GM21786 (cell line): ENCODE measurements around the gene AP1B1.

ENCODE experiments used
- ATAC-seq: cut with Tn5 transposase; IDR thresholded peaks from one replicate; pipeline ENCODE4 v1.9.1; 2021; ENCODE audit not compliant: unreplicated experiment

Gene AP1B1

DNA sequence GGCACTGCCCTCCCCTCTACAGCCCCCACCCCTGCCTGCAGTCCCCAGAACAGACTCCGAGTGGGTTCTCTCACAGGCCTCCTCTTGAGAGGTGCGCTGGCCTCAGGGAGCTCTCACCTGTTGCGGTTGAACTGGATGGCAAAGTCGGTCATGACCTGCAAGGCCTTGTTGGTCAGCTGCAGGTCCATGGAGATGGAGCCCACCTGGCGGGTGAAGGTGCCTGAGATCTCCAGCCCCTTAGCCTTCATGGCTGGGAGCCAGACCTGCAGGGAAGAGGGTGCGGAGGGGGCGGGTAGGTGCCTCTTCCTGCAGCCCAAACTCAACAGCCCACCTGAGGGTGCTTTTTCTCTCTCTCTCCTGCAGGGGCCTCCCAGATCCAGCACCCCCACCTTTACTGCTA lies 54.2 kb downstream of the AP1B1 start:
- ATAC-seq = no peak

DNA sequence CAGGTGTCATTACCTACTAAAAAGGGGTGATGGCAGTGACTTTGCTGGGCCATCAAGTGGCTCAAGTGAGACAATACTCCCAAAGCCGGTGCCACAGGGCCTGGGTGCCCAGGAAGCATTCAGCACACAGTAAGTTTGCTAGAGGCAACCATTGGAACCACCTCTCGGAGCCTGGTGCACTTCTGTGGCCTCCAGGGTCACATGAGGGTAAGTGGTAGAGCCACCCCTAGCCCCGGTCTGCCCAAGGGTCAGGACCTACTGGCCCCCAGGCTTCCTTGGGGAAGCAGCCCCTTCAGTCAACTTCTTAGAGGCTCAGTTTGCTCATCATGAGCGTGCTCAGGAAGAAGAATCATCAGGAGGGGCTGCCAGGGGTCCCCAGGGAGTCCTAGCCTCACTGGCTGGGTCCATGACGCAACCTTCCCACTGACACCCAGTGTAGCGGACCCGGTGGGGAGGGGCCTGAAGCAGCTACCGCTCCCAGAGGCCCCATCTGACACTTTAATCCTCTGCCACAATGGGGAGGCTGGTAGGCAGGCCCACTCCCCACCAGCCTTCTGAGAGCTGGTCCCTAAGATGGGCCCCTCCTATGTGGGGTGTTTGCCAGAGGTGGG lies 55.4 kb downstream of the AP1B1 start:
- ATAC-seq = no peak

DNA sequence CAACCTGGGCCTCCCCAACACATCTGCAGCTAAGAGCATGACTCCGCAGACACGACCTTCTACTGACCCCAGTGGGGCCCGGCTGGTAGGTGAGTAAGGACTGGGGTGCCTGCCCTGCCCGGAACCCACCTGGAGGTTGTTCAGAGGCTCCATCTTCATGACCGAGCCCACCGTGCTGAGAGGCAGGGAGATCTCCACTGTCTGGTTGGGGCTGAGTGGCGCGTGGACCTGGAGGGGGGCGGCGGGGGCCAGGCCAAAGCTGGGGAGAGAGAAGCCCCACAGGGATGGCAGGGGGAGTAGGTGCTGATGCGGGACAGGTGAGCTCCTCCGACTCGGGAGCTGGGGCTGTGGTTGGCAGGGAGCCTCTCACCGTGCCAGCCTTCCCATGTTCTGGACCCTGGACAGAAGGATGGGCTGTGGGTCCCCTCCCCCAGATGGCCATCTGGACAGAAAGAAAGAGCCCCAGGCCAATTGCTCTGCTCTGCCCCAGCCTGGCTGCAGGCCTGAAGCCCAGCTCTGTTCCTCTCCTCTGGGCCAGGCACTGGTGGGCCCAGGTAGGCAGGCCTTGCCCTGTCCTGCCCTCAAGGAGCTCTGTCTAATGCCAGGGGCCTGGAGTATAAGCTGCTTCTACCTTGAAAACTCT lies 56.6 kb downstream of the AP1B1 start:
- no peak for ATAC-seq

DNA sequence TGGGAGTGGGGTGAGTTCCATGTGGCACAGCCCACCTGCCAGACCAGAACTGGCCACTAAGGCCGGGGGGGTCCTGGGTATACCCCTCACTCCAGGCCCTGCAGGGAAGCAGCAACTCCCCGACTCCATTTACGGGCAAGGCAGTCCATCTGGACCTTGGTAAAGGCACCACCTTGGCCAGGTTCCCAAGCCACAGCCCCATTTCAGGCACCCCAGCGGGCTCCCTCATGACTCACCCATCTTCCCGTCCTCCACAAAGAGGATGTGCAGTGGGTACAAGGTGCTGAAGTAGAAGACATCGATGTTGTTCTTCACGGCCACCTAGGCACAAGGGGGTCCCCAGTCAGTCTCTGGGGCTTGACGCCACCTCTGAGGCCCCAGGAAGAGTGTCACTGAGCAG lies 57.2 kb downstream of the AP1B1 start:
- ATAC-seq = no peak

DNA sequence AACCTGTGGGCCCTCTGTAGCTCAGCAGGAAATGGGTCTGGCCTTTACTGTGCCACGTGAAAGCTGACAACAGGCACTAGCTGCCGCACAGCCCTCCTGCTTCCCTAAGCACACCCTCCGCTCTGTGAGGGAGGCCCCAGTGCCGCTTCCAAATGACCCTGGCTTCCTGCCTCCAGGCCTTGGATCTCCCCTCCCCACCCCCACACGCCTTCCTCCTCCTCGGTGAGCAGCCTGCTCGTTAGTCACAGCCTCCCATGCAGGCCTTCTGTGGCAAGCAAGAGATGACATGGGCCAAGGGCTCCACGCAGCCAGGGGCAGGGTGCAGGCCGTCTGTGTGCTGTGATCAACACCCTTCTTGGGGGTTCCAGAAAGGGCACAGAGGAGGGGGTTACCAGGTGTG lies 57.6 kb downstream of the AP1B1 start:
- ATAC-seq = no peak

DNA sequence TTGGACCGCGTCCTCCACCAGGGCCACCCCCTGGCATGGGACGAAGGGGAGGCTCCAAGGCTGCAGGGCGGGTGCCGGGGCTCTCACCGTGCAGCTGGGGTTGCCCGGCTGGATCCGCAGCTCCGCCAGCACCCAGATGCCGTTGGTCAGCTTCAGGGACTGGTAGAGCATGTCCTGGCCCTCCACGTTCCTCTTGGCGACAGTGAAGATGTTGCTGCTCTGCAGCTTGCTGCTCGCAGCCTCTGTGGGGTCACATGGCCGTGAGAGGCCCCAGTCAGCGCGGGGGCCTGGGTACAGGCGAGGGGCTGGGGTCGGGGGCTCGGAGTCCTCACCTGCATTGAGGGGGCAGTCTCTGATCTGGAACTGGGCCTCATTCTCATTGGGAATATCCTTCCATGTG lies 58.1 kb downstream of the AP1B1 start:
- ATAC-seq = no peak

DNA sequence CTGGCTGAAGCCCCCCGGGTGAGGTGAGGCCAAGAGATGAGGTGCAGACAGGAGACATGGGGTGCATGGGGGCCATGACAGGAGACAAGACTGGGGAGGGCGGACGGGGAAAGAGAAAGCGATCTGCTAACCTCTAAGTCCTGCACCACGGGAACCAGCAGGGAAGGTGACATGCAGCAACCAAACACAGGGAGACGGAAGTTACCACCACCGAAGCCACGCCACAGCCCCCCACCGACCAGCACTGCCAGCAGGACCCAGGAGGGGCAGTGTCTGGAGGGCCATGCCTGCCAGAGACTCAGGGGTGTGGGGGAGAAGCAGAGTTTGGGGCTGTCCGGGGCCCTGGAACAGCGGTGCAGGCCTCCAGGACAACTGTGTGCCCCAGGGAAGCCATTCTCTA lies 58.8 kb downstream of the AP1B1 start:
- ATAC-seq = no peak

DNA sequence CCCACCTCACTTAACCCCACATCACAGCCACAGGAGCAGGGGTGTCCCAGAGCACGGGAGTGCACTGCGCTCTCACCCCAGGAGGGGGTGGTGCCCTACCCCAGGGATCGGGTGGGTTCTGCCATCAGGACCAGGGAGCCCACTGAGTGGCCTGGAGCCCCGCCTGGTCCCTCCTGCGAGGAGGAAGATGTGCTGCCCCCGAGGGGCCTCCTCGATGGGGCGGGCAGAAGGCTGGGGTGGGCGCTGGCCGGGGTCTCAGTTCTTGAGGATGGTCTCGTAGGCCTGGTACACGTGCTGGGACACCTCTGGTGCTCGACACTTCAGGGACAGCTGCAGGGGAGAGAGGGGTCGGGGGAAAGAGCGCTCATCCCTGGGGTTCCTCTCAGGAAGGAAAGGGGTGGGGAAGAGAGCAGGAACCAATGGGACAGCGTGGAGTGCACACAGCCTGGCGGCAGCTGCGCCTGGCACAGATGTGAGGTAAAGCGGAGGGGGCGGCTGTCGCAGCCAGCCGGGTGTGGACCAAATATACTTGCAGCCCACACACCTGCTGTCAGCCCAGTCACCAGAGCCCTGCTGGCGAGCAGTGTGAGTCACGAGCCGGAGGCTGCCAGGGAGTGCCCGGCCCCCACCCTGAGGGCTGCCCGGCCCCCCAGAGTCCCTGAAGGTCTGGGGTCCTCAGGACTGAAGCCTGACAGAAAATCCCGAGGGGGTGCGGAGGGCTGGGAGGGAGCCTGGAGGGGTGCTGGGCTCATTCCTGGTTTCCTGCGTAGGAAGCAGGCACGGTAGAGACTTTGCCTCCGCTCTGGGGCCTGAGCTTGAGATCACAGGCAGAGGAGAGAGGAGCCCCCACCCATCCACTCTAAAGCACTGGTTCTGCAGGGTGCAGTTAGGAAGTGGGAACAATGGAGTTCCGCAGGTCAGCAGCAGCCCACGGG lies 59.5 kb downstream of the AP1B1 start:
- no peak for ATAC-seq

DNA sequence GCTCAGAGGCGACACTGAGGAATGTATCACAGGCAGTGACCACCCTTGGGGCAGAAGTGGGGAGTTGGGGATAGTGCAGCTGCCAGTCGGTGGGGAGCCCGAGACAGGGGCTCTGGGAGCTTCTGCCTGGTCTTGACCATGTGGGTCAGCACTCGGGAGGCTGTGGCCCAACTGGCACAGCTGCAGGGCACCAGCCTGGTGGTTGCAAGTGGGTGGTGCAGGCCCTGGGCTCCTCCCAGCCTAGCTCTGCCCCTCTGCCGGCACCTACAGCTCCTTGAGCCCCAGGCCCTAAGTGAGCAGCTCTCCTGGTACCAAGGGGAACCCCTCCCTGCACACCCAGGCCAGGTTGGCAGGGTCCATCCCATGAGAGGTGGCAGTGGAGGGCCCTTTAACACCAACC lies 60.3 kb downstream of the AP1B1 start:
- no peak for ATAC-seq

DNA sequence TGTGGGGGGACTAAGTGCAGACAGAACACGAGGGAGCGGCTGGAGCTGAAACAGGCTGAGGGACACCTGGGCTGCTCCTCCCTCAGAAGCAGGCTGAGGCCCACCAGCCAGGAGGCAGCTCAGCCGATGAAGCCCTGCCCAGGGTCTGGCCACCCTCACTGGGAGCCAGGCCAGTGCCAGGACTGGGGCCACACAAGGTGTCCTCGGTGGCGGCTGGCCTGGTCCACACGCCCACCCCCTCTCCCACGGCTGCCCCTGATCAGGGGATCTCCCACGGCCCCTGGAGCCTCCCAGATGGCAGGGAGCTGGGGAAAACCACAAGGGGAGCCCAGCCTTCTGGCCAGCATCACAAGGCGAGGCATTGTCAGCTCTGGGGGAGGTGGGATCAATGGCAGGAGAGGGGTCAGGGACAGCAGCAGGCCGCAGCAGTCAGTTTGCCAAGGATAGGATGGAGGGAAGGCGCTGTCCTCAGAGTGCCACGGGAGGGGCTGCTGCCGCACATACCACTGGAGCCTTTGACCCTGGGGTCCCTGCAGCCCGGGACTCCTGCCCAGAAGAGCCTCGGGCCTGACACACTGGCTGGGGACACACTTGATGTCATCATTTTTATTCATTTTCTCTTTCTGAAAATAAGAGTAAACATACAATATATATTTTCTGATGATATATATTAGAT lies 61.1 kb downstream of the AP1B1 start:
- no peak for ATAC-seq

DNA sequence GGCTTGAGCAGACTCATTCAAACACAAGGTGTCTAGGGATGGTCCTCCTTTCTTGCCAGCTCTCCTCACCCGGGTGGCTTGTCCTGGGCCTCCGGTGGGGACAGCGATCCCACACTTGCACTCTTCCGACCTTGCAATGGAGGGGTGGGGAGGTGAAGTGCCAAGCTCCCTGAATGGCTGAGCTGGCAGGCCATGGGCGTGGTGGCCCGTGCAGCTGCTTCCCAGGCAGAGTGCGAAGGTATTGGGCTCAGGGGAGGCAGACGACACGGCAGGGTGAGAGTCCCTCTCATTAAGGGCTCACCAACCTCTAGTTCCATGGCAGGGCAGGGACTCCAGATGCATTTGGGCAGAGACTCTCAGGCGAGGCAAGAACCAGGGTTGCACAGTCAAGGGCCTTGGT lies 61.9 kb downstream of the AP1B1 start:
- ATAC-seq = no peak

DNA sequence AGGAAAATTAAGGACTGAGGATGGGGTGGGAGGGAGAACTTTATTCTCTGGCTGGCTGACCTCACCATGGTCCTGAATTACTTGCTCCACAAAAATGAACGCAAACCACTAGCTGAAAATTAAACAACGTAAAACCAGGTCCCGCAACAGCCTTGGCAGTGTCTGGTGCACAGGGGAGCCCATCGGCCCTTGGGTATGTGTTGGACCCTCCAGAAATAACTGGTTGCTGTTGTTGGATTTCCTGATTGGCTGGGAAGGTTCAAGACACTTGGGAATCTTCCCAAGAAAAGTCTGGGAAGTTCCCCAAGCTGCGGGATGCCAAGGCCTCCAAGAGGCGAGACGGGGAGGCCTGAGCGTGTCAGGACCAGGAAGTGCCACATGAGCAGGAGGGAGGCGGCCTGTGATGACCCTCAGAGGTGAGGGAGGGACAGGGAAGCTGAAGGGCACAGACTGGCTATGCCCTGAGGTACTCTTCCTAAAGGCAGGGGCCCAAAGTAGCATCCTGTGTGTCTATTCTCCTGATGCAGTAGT lies 62.5 kb downstream of the AP1B1 start:
- no peak for ATAC-seq

DNA sequence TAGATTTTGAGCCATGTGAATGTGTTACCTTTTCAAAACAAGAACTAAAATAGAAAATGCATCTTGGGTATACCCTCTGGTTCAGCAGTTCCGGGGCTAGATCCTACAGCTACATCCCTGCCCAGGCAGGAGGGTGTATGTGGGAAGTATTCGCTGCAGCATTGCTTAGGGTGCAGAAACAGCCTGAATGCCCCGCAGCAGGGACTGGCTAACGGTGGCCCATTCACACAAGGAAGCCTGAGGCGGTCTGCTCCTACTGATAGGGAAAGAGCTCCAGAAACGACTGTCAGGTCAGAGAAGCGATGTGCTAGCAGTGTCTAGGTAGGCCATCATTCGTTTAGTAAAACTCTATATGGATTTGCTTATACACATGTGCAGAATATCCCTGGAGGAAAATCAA lies 63.0 kb downstream of the AP1B1 start:
- ATAC-seq = no peak

DNA sequence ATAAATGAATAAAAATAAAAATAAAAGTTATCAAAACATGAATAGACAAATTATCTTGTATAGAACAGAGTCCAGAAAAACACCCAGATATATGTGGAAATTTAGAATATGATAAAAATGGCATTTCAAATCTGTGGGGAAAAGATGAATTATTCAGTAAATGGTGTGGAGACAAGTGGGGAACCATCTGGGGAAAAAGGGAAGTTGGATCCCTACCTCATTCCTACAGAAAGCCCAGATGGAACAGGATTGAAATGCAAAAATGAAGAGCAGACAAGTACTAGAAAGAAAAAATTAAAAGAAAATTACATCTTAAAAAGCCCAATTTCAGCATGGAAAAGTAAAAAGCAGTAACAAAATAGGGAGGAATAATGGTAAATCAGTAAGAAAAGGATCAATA lies 64.7 kb downstream of the AP1B1 start:
- ATAC-seq = no peak

DNA sequence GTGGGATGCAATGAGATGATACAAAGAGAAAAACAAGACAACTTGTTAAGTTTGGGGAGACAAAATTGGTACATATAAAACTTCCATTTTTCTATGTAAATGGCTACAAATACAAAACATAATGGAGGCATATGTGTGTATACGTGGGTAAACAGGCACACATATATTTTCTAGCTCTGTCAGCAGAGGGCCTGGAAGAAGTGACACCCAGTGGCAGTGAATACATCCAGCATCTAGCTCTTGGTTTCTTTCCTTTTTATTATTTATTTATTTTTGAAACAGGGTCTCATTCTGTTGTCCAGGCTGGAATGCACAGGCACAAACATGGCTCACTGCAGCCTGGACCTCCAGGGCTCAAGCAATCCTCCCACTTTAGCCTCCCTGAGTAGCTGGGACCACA lies 67.8 kb downstream of the AP1B1 start:
- no peak for ATAC-seq

DNA sequence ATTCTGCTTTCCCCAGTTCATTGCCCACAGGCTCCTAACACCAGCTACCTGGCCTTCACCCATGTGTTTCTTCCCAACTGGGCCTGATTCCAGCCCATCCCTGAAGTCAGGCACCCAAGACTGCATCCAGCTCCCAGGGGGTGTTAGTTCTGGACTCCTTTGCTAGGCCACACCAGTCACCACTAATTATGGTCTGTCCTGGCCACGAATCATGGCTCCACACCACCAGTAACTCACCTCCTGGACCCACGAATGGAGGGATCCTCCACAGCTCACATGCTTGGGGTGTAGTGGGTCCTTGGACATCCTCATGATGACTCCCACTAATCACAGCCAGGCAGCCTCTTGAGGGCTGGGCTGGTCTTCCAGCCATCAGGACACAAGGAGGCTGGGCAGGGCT lies 69.3 kb downstream of the AP1B1 start:
- ATAC-seq = no peak

DNA sequence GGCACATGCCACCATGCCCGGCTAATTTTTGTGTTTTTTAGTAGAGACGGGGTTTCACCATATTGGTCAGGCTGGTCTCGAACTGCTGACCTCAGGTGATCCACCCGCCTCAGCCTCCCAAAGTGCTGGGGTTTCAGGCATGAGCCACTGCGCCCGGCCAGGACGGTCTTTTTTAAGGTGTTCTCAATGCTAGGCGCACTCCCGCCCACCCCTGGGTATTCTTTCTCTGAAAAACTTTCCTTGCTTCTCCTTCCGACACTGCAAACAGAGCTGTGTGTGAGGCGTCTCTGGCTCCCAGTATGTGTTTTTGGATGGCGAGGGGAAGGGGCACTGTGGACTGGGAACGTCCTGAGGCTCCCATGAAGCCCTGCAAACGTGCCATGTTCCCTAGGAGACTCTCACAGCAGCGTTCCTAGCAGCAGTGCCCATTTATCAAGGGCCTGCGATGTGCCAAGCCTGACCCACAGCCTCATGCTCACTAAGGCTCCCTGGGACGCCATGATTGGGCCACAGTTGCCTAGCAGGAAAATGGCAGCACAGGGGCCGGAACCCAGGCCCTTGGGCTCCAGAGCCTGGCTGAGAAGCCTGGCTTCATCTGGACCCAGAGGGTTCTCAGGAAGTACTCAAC lies 70.4 kb downstream of the AP1B1 start:
- no peak for ATAC-seq

DNA sequence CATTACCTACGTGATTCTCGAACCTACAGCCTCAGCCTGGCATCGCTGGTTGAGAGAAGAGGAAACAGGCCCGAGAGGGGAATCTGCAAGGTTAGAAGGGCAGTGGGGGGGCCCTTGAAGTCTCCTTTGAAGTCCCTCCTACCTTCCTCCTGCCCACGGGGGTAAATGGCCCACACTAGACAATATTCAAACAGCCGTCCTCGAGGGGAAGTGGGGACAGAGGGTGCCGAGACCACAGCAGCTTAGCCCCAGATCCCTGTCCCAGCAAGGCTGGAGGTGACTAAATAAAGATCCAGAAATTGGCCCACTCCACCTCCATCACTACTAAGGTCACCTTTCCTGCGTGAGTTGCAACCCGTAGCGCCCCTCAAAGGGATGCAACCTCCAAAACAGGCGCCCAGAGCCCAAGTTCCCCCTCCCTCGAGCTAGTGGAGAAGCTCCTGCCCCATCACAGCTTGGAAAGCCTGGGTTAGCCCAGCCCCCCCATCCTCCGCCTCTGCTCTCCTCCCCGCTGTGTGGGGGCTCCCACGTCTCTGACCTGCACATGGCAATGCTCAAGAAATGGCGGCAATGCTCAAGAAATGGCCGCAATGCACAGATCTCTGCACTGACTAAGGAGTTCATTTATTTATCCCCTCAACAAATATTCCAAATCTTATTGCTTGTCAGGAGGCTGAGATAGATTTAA lies 72.1 kb downstream of the AP1B1 start:
- no peak for ATAC-seq

DNA sequence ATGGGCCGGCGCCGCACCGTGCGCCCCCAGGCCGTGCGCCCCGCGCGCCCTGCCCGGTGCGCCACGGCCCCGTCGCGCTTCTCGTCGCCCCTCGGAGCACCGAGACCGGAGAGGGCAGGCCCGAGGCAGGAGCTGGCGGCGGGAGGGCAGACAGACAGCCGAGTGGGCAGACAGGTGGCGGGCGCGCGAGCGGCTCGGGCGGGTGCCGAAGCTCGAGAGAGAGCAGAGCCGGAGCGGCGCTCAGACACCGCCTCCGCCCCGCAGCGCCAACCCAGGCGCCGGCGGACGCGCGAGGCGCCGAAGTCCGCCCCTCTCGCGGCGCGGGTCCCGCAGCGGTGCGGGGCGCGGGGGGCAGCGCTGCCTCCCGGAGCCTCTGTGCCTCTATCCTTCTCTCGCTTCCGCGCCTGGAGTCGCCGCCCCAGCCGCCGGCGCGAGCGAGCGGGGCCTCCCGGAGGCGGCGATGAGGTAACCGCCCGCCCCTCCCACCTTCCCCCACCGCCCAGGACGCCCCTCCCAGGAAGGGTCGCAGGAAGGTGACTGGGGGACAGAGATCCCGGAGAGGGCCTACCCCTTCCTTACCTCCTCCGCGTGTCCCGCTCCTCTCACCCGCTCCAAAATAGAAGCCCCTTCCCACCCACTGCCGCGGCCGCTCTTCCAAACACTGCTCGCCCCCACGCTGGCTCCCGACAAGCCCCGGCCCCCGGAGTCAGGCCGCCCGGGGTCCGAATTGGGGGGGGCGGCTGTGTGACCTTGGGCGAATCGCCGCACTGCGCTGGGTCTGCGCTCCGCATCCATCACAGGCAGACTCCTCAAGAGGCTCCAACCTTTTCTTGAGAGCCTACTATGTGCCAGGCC lies 72.9 kb downstream of the AP1B1 start, which contains the start of gene RASL10A:
Gene RASL10A (minus strand): TSS at position 412 of the 855 bp plus-strand sequence. CDS start 451 bp downstream, outside the sequence.
- no peak for ATAC-seq
